HepG2 (cell line): ENCODE results near the gene THRA. TPM values are rescaled to one million over a fixed set of nuclear protein-coding genes. Genes with fewer than 3 reads are reported as not detected.

ENCODE experiments used
- FOSL2 ChIP-seq: sonication (generic); formaldehyde crosslinking; IDR thresholded peaks from 2 replicates; pipeline ENCODE4 v1.4.0; 2020; ENCODE audit warnings: missing genetic modification reagents
- HDAC2 ChIP-seq: sonication (generic); formaldehyde crosslinking; IDR thresholded peaks from 2 replicates; pipeline ENCODE4 v1.4.0; 2020; ENCODE audit warnings: missing genetic modification reagents
- MAFK ChIP-seq, 2 experiments: IDR thresholded peaks in 1 of 2; conservative IDR thresholded peaks in 1 of 2; 2 replicates each; pipeline ENCODE4 v1.6.1; 2011; ENCODE audit warnings: improper control_type of control experiment in 2 of 2, low read length in 2 of 2
- NCOR1 ChIP-seq: fragments of 200-600 bp; sonication (generic); IDR thresholded peaks from 2 replicates; pipeline ENCODE4 v1.7.0; 2017; ENCODE audit warnings: antibody characterized with exemption, low read length, borderline replicate concordance
- POLR2G ChIP-seq: fragments of 200-400 bp; formaldehyde crosslinking; IDR thresholded peaks from 2 replicates; pipeline ENCODE4 v1.6.1; 2018; ENCODE audit warnings: mild to moderate bottlenecking, low read depth, low read length, moderate library complexity
- RFX3 ChIP-seq: IDR thresholded peaks from 2 replicates; pipeline ENCODE4 v1.6.1; 2016; ENCODE audit warnings: missing biosample characterization, missing genetic modification reagents
- RXRB ChIP-seq: IDR thresholded peaks from 2 replicates; pipeline ENCODE4 v1.6.1; 2016; ENCODE audit warnings: borderline replicate concordance, missing genetic modification reagents, missing compliant biosample characterization
- SP1 ChIP-seq, 2 experiments: fragments of 450-650 bp in 1 of 2; sonication (generic) in 1 of 2; formaldehyde crosslinking in 1 of 2; IDR thresholded peaks; 2 replicates each; pipeline versions ENCODE4 v1.4.0 to v1.6.1; 2016 to 2020; ENCODE audit warnings: missing genetic modification reagents in 1 of 2
- XBP1 ChIP-seq: sonication (generic); formaldehyde crosslinking; IDR thresholded peaks from 2 replicates; pipeline ENCODE4 v1.5.0; 2020; ENCODE audit warnings: missing genetic modification reagents
- ZBTB7A ChIP-seq: sonication (generic); formaldehyde crosslinking; IDR thresholded peaks from 2 replicates; pipeline ENCODE4 v1.8.0; 2022; ENCODE audit warnings: mild to moderate bottlenecking, missing genetic modification reagents
- ZFP62 ChIP-seq: sonication (generic); formaldehyde crosslinking; IDR thresholded peaks from 2 replicates; pipeline ENCODE4 v1.4.0; 2020; ENCODE audit warnings: missing genetic modification reagents
- ZFY ChIP-seq: sonication (generic); formaldehyde crosslinking; IDR thresholded peaks from 2 replicates; pipeline ENCODE4 v1.4.0; 2020; ENCODE audit warnings: missing genetic modification reagents
- ZNF143 ChIP-seq: sonication (generic); formaldehyde crosslinking; IDR thresholded peaks from 2 replicates; pipeline ENCODE4 v1.4.0; 2020; ENCODE audit warnings: missing genetic modification reagents
- ZNF205 ChIP-seq: IDR thresholded peaks from 2 replicates; pipeline ENCODE4 v1.6.1; 2018; ENCODE audit warnings: missing biosample characterization, missing genetic modification reagents
- ZNF260 ChIP-seq: sonication (generic); formaldehyde crosslinking; IDR thresholded peaks from 2 replicates; pipeline ENCODE4 v1.4.0; 2020; ENCODE audit warnings: missing genetic modification reagents, low read depth, mild to moderate bottlenecking, borderline replicate concordance
- ZNF264 ChIP-seq: sonication (generic); formaldehyde crosslinking; IDR thresholded peaks from 2 replicates; pipeline ENCODE4 v1.4.0; 2020; ENCODE audit warnings: missing genetic modification reagents
- ZNF441 ChIP-seq: sonication (generic); formaldehyde crosslinking; IDR thresholded peaks from 2 replicates; pipeline ENCODE4 v1.7.0; 2021; ENCODE audit warnings: missing genetic modification reagents, borderline replicate concordance
- ZNF605 ChIP-seq: sonication (generic); formaldehyde crosslinking; IDR thresholded peaks from 2 replicates; pipeline ENCODE4 v1.8.0; 2022; ENCODE audit warnings: mild to moderate bottlenecking, missing genetic modification reagents
- ZNF629 ChIP-seq: sonication (generic); formaldehyde crosslinking; conservative IDR thresholded peaks from 2 replicates; pipeline ENCODE4 v1.5.0; 2020; ENCODE audit warnings: missing genetic modification reagents
- ZNF724P ChIP-seq: sonication (generic); formaldehyde crosslinking; IDR thresholded peaks from 2 replicates; pipeline ENCODE4 v1.8.0; 2022; ENCODE audit warnings: missing genetic modification reagents, borderline replicate concordance
- ZNF788 ChIP-seq: sonication (generic); formaldehyde crosslinking; IDR thresholded peaks from 2 replicates; pipeline ENCODE4 v1.5.0; 2020; ENCODE audit warnings: mild to moderate bottlenecking, missing genetic modification reagents, borderline replicate concordance
- ZNF850 ChIP-seq: sonication (generic); formaldehyde crosslinking; conservative IDR thresholded peaks from 2 replicates; pipeline ENCODE4 v1.9.0; 2021; ENCODE audit warnings: mild to moderate bottlenecking, missing genetic modification reagents
- polyA plus RNA-seq, 8 experiments: library from polyadenylated mRNA; depleted of rRNA in 3 of 8; stranded (reverse) in 7 of 8; unstranded in 1 of 8; fragments of >200 nt; fragmentation: Illumina TruSeq in 4 of 8; extraction: Trizol in 4 of 8; gene quantifications; 2 replicates each; pipeline versions ENCODE4 v1.2.1 to v1.2.3, GENCODE V29; 2011 to 2016; ENCODE audit warnings: low read depth in 4 of 8, missing spikeins in 1 of 8, mixed read lengths in 1 of 8; ENCODE audit not compliant: insufficient read depth in 1 of 8
- total RNA-seq, 5 experiments: library from RNA; depleted of rRNA; stranded (reverse); fragments of >200 nt; fragmentation: Illumina TruSeq; extraction: Trizol; gene quantifications; 2 replicates each; pipeline ENCODE4 v1.2.3, GENCODE V29; 2016; ENCODE audit warnings: low read depth in 1 of 5
- TF ChIP-seq, protein P1 (sequence below): IDR thresholded peaks from 2 replicates; pipeline ENCODE4 v1.6.1; 2012; ENCODE audit warnings: low read length, improper control_type of control experiment
- TF ChIP-seq, protein P2 (sequence below): sonication (generic); formaldehyde crosslinking; IDR thresholded peaks from 2 replicates; pipeline ENCODE4 v1.4.0; 2020; ENCODE audit warnings: mild to moderate bottlenecking, missing genetic modification reagents
- TF ChIP-seq, protein P3 (sequence below): sonication (generic); formaldehyde crosslinking; IDR thresholded peaks from 2 replicates; pipeline ENCODE4 v1.8.0; 2023; ENCODE audit warnings: mild to moderate bottlenecking, missing genetic modification reagents
- TF ChIP-seq, protein P4 (sequence below): sonication (generic); formaldehyde crosslinking; IDR thresholded peaks from 2 replicates; pipeline ENCODE4 v1.4.0; 2020; ENCODE audit warnings: missing genetic modification reagents, low read depth, mild to moderate bottlenecking, borderline replicate concordance

THRA gene
- total and polyA plus RNA-seq, 2 of the 13 experiments (the other 11 are each of a cell fraction or from before 2014, with no cell fraction given), result 8.0 to 9.9 TPM

GRCh38 chr17:40075201-40075941 lies 12.6 kb downstream of the THRA start (continued):
- no peak for TF ChIP-seq ZNF850 (CRISPR knock-in tag)
- TF ChIP-seq ZNF143 (CRISPR knock-in tag), result no peak
- no peak for TF ChIP-seq ZNF629
- TF ChIP-seq, protein P1, sequence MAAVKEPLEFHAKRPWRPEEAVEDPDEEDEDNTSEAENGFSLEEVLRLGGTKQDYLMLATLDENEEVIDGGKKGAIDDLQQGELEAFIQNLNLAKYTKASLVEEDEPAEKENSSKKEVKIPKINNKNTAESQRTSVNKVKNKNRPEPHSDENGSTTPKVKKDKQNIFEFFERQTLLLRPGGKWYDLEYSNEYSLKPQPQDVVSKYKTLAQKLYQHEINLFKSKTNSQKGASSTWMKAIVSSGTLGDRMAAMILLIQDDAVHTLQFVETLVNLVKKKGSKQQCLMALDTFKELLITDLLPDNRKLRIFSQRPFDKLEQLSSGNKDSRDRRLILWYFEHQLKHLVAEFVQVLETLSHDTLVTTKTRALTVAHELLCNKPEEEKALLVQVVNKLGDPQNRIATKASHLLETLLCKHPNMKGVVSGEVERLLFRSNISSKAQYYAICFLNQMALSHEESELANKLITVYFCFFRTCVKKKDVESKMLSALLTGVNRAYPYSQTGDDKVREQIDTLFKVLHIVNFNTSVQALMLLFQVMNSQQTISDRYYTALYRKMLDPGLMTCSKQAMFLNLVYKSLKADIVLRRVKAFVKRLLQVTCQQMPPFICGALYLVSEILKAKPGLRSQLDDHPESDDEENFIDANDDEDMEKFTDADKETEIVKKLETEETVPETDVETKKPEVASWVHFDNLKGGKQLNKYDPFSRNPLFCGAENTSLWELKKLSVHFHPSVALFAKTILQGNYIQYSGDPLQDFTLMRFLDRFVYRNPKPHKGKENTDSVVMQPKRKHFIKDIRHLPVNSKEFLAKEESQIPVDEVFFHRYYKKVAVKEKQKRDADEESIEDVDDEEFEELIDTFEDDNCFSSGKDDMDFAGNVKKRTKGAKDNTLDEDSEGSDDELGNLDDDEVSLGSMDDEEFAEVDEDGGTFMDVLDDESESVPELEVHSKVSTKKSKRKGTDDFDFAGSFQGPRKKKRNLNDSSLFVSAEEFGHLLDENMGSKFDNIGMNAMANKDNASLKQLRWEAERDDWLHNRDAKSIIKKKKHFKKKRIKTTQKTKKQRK, result no peak
- TF ChIP-seq, protein P2, sequence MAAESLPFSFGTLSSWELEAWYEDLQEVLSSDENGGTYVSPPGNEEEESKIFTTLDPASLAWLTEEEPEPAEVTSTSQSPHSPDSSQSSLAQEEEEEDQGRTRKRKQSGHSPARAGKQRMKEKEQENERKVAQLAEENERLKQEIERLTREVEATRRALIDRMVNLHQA, result no peak
- TF ChIP-seq ZNF260, result 0 out of 2 replicates have a peak, but pooled peaks have one; percentile 13
- TF ChIP-seq ZNF788 (CRISPR knock-in tag), result no peak
- peak; percentile 11; the same call in 1 of the 2 replicates for TF ChIP-seq ZBTB7A (CRISPR knock-in tag)
- no peak for TF ChIP-seq ZNF605 (CRISPR knock-in tag)
- TF ChIP-seq HDAC2 (CRISPR knock-in tag), result peak; percentile 37; the same call in 1 of the 2 replicates
- TF ChIP-seq ZNF724P (CRISPR knock-in tag), result no peak
- TF ChIP-seq POLR2G, result no peak
- TF ChIP-seq ZNF441 (CRISPR knock-in tag), result 0 out of 2 replicates have a peak, but pooled peaks have one; percentile 43
- TF ChIP-seq ZFP62 (CRISPR knock-in tag), result no peak
- TF ChIP-seq, protein P3, sequence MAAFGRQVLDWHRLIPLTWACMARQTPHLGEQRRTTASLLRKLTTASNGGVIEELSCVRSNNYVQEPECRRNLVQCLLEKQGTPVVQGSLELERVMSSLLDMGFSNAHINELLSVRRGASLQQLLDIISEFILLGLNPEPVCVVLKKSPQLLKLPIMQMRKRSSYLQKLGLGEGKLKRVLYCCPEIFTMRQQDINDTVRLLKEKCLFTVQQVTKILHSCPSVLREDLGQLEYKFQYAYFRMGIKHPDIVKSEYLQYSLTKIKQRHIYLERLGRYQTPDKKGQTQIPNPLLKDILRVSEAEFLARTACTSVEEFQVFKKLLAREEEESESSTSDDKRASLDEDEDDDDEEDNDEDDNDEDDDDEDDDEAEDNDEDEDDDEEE (CRISPR knock-in tag), result no peak
- no peak for TF ChIP-seq XBP1 (CRISPR knock-in tag)
- TF ChIP-seq ZNF264, result no peak
- TF ChIP-seq NCOR1, result no peak
- TF ChIP-seq SP1 (IDR thresholded peaks at IDR 0.05), result no peak
- no peak for TF ChIP-seq SP1 (CRISPR knock-in tag; IDR thresholded peaks at IDR 0.05)
- peak; percentile 24; the same call in 1 of the 2 replicates for TF ChIP-seq FOSL2
- peak; percentile 75 for TF ChIP-seq ZFY (CRISPR knock-in tag)
- TF ChIP-seq MAFK (conservative IDR thresholded peaks at IDR 0.05 in 1 of 2, IDR thresholded peaks at IDR 0.05 in 1 of 2; ENCODE audit: low read length in 2 of 2), result no peak
- TF ChIP-seq RFX3 (CRISPR knock-in tag), result no peak
- no peak; the same call in 1 of the 2 replicates for TF ChIP-seq ZNF205 (CRISPR knock-in tag)
- TF ChIP-seq RXRB (CRISPR knock-in tag), result peak; percentile 60; the same call in 1 of the 2 replicates
- TF ChIP-seq, protein P4, sequence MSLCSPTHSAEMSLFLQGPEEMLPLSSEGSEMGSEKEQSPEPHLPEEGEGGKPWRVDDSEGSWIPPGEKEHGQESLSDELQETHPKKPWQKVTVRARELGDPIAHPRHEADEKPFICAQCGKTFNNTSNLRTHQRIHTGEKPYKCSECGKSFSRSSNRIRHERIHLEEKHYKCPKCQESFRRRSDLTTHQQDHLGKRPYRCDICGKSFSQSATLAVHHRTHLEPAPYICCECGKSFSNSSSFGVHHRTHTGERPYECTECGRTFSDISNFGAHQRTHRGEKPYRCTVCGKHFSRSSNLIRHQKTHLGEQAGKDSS, result no peak; the same call in 1 of the 2 replicates
